Islet of Langerhans (tissue), 1 donor: ENCODE measurements around the gene ABCA10.
"Not testable (repeated sequence)": the region's sequence is repeated elsewhere in the genome, so short reads cannot be mapped to it uniquely, and the experiment has no call there.

Source experiments
- FAIRE-seq: peaks from one replicate; lab custom pipeline; 2011; peaks lifted over from hg19 to GRCh38; lab: Jason Lieb, UNC

Gene ABCA10

DNA sequence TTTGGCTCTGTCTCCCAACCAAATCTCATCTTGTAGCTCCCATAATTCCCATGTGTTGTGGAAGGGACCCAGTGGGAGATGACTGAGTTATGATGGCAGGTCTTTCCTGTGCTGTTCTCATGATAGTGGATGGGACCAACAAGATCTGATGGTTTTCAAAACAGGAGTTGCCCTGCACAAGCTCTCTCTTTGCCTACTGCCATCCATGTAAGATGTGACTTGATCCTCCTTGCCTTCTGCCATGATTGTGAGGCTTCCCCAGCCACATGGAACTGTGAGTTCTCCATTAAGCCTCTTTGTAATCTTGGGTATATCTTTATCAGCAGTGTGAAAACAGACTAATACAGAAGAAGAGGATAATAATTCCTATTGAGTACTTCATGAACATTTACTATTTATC lies 60.0 kb downstream of the ABCA10 start:
- FAIRE-seq: not testable (repeated sequence)

DNA sequence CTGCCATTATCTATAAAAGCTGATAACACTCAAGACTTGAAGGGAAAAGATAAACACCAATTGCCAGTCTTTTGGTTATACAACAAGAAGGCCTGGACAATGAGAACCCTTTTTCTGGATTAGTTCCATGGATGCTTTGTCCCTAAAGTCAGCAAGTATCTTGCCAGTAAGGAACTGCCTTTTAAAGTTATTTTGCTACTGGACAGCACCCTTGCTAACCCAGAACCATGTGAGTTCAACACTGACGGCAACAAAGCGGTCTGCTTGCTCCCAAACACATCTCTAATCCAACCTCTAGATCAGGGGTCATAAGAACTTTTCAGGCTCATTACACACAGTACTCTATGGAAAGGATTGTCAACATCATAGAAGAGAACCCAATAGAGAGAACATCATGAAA lies 61.7 kb downstream of the ABCA10 start:
- no peak for FAIRE-seq

DNA sequence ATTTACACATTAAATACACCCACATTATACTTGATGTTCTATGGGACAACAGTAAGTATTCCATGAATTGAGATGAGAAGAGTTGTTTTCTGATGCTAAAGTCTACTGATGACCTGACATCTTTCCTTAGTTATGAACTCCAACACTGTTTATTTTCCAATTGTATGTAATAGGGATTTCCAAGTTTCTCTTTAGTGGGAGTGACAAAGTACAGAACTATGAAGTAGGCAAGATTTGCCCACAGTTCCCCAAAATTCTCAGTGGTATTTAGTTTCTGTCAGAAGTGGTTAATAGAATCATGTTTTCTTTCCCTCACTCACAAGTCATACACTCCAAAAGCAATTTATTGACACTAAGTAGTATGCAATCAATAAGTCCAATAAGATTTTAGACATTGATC lies 64.4 kb downstream of the ABCA10 start:
- no peak for FAIRE-seq

DNA sequence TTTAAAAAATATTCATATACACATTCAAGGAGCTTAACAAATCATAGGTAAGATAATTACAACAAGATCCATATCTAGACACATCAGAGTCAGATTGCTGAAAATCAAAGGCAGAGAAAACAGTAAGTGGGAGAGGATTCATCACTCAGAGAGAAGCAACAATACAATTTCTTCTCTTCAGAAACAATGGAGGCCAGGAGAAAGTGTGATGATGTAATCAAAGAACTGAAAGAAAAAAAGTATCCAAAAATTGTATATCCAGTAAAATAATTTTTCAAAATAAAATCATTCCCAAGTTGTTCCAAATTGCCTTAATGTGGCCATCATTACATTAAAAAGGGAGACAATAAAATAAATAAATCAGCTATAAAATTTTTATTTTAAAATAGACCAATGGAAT lies 69.2 kb downstream of the ABCA10 start:
- FAIRE-seq: no peak

DNA sequence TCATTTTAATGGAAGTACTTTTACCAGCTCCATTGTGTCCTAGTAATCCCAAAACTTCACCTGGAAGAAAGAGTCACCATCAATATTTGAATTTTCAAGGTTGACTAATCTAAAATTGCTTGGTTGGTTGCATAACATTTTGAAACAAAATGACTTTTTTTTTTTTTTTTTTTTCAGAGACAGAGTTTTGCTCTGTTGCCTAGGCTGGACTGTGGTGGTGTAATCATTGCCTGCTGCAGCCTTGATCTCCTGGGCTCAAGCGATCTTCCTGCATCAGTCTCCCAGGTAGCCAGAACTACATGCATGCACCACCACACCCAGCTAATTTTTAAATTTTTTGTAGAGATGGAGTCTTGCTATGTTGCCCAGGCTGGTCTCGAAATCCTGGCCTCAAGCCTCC lies 74.4 kb downstream of the ABCA10 start:
- FAIRE-seq: no peak

- no peak for FAIRE-seq
Observed at GRCh38 chr17:69150333-69150732, 78.3 kb downstream of the ABCA10 start.

GRCh38 chr17:69147460-69147859 lies 81.2 kb downstream of the ABCA10 start:
- FAIRE-seq: no peak

- no peak for FAIRE-seq
Observed at GRCh38 chr17:69144331-69145255, 84.0 kb downstream of the ABCA10 start.

GRCh38 chr17:69143683-69144231 lies 84.9 kb downstream of the ABCA10 start:
- FAIRE-seq: no peak

DNA sequence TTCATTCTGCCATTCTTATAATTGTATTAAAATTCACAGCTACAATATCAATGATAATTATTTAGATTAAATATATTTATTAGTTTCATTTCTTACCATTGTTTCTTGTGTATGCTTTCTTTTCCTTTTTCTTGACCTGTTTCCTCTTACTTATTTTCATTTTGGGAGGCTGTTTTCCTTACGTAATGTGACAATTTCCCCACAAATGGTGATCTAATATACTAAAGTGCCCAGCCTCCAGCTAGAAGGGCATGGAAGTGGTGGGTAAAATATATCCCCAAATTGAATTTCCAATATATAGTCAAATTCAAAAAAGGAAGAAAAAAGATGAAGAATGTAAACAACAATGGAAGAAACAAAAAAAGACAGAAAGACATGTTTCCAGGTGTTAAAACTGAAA lies 85.5 kb downstream of the ABCA10 start:
- FAIRE-seq: no peak

DNA sequence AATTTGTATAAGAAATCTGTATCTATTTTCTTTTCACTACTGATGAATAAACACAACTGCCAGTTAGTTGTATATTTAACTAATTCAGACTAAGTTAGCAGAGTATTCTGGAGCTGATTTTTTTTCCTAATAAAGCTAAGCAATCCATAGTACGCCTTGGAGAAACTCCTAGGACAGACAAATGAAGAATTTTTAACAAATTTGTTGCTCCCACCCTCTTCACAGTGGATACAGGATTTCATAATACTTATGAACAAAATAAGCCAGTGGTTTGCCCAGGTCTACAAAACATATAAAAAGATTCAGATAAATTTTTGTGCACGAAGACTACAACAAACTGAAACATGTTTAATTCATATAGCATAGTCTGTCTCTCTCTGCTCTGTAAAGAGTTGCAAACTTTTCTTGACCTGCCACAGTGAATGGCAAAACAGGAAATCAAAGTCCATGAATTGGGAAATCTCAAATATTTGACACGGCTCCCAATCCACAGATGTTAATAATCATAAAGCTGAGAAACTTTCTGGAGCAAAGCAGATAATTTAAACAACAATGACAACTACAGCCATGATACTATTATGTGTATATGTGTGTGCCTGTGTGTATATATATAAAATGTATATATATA lies 86.3 kb downstream of the ABCA10 start:
- no peak for FAIRE-seq

DNA sequence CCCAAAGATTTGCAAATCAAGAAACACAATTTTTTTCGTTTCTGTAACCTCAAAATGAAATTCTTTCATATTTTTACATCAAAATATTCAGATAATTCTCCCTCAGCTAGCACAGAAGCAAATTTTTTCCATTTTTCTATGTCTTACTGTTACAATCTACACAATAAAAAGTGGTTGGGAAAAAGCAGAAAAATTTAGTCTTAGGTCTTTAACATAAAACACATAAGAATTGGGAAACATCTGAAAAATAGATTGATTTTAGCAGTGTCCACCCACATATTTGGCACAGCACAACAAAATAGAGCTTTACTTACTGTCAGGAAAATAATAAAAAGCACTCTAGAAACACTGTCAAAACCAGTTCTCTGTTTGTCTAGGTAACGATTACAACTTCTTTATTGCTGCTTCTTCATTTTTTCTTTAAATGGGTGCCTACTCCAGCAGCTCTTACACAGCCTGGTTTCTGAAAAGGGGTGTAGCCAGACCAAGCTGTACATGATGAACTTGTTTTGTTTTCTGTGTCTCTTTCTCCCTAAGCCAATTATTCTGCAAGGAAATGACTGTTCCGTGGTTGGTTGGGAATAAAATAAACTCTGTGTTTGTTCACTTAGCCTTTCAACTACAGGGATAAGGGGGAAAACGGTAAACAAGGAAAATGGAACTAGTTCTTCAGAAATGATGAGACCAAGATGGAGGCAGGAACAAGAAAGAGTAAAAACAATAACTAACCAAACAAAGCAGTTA lies 87.0 kb downstream of the ABCA10 start, which contains the start of gene ABCA6:
Gene ABCA6, minus strand, starts transcription at position 465 of the 744 bp plus-strand sequence. CDS start 1,192 bp downstream, outside the sequence.
- no peak for FAIRE-seq

GRCh38 chr17:69134112-69134511 lies 94.5 kb downstream of the ABCA10 start:
- FAIRE-seq: no peak

DNA sequence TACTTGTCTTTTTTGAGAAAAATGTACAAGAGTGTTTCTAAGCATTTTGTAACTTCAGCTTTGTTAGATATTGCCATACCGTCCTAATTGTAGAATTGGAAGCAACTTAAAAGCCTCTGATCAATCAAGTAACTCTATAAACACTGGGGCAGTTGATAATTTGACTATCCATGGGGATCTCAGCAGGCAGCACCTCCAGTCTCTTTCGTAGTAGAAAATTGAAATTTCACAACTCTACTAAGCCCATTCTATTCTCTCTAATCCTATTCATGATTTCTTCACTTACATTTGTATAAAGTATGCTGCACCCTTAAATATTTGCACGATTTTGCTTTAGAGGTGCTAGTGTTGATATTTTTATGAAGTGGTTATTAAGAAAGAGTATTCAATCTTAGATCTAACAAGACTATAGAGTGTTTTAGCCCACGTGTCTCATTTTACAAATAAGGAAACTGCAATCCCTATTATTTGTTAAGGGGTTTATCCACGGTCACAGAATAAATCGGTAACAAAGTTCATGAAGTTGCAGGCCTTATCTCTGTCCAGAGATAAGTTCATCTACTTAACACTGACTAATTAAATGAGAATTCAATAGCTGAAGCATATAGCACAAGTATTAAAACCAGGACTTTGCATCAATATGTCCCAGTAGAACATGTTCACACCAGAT lies 97.9 kb downstream of the ABCA10 start:
- FAIRE-seq: no peak

DNA sequence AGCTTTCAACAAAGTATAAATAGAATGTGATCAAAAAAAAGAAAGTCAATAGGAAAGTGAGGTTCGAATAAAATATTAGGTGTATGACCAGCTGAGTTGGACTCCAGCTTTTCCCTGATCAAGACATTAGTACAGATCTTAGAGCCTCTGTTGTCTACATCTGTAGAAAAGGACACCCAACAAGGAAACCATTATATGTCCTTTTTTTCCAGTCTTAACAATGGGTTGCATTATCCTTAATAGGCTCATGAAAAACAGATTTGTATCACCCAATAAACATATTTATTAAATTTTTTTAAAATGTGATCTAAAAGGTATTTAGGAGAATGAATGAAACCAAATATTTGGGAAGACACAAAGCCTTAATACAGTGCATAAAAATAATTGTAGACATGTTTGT lies 105.0 kb downstream of the ABCA10 start:
- no peak for FAIRE-seq

DNA sequence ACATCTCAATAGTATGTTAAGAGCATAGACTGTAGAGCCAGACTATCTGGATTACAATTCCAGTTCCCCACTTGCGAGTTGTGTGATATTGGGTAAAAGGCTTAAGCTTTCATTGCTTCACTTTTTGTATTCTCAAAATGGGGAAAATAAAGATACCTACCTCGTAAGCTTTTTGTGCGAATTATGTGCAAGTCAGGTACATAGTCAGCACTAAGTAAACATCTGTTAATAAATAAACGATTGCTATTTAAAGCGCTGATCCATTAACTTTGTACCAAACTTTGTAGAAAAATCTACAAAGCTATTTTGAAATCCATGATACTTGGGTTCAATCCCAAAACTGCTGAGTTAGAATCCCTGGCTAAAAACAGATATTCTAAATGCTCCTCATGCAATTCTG lies 106.6 kb downstream of the ABCA10 start:
- no peak for FAIRE-seq

- no peak for FAIRE-seq
Observed at GRCh38 chr17:69117855-69118784, 110.5 kb downstream of the ABCA10 start.

- FAIRE-seq: no peak
Observed at GRCh38 chr17:69111794-69112193, 116.8 kb downstream of the ABCA10 start.

GRCh38 chr17:69105907-69106730 lies 122.5 kb downstream of the ABCA10 start:
- FAIRE-seq: no peak
